HG02623 (cell line): ENCODE results near the gene PTPN7.
"Not testable (repeated sequence)": the region's sequence is repeated elsewhere in the genome, so short reads cannot be mapped to it uniquely, and the experiment has no call there.

Source experiments
- ATAC-seq: cut with Tn5 transposase; IDR thresholded peaks from one replicate; pipeline ENCODE4 v1.9.1; 2021; ENCODE audit warnings: moderate library complexity; ENCODE audit not compliant: unreplicated experiment

The PTPN7 gene

GRCh38 chr1:202154148-202154765 lies 6.1 kb downstream of the PTPN7 start:
- ATAC-seq = no peak

GRCh38 chr1:202153284-202153683 lies 7.1 kb downstream of the PTPN7 start:
- ATAC-seq = no peak

GRCh38 chr1:202152399-202152798 lies 8.0 kb downstream of the PTPN7 start:
- no peak for ATAC-seq

- no peak for ATAC-seq
These were observed 9.4 kb downstream of the PTPN7 start for GRCh38 chr1:202151045-202151444.

- ATAC-seq = no peak
These were observed 9.8 kb downstream of the PTPN7 start for GRCh38 chr1:202150602-202151001.

GRCh38 chr1:202150187-202150586 lies 10.2 kb downstream of the PTPN7 start:
- no peak for ATAC-seq

- no peak for ATAC-seq
These were observed 10.8 kb downstream of the PTPN7 start for GRCh38 chr1:202149566-202149965.

- ATAC-seq = no peak
These were observed 12.0 kb downstream of the PTPN7 start for GRCh38 chr1:202148391-202148790.

GRCh38 chr1:202146993-202147392 lies 13.4 kb downstream of the PTPN7 start:
- no peak for ATAC-seq

- ATAC-seq = no peak
These were observed 14.1 kb downstream of the PTPN7 start for GRCh38 chr1:202146279-202146678.

- not testable (repeated sequence) for ATAC-seq
These were observed 14.7 kb downstream of the PTPN7 start for GRCh38 chr1:202145744-202146140.

- ATAC-seq = no peak
These were observed 15.2 kb downstream of the PTPN7 start for GRCh38 chr1:202145068-202145743.

- ATAC-seq = peak; percentile 54
These were observed 15.9 kb downstream of the PTPN7 start, which contains the start of gene ARL8A for GRCh38 chr1:202144402-202145067. Gene ARL8A, minus strand, starts transcription at chr1:202144737. Its CDS starts 165 bp downstream, at chr1:202144572.

- ATAC-seq = peak; percentile 32
These were observed 16.5 kb downstream of the PTPN7 start for GRCh38 chr1:202143768-202144401.

GRCh38 chr1:202143011-202143767 lies 17.2 kb downstream of the PTPN7 start:
- peak; percentile 22 for ATAC-seq

GRCh38 chr1:202141468-202141867 lies 18.9 kb downstream of the PTPN7 start:
- ATAC-seq = not testable (repeated sequence)

- ATAC-seq = no peak
These were observed 19.6 kb downstream of the PTPN7 start for GRCh38 chr1:202140833-202141232.

GRCh38 chr1:202135221-202135721 lies 25.1 kb downstream of the PTPN7 start:
- ATAC-seq = no peak

GRCh38 chr1:202134645-202135172 lies 25.7 kb downstream of the PTPN7 start:
- no peak for ATAC-seq

GRCh38 chr1:202133989-202134388 lies 26.4 kb downstream of the PTPN7 start:
- no peak for ATAC-seq
